HG03103 (cell line): ENCODE results near the gene EZH2.

Experiments
- ATAC-seq: cut with Tn5 transposase; IDR thresholded peaks from one replicate; pipeline ENCODE4 v1.9.1; 2021; ENCODE audit warnings: low read depth; ENCODE audit not compliant: unreplicated experiment

The EZH2 gene

DNA sequence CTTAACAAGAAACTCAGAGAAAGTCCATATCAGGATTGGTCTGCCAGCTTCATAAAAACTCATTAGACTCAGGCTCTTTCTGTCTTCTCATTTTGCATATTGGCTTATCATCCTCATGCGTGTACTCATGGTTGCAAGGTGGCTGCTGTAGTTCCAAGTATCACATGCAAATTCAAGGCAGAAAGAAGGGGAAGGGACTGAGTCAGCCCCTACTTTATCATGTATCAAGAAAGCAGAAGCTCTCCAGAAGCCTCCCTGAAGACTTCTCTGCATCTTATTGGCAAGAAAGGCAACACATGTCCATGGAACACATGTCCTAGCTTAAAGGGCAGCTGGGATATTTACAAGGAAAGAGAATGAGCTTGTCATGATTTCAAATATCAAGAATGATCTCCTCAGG is 19.4 kb upstream of the EZH2 start:
- ATAC-seq = no peak

- ATAC-seq = no peak
Observed at GRCh38 chr7:148901178-148901577, 17.1 kb upstream of the EZH2 start.

DNA sequence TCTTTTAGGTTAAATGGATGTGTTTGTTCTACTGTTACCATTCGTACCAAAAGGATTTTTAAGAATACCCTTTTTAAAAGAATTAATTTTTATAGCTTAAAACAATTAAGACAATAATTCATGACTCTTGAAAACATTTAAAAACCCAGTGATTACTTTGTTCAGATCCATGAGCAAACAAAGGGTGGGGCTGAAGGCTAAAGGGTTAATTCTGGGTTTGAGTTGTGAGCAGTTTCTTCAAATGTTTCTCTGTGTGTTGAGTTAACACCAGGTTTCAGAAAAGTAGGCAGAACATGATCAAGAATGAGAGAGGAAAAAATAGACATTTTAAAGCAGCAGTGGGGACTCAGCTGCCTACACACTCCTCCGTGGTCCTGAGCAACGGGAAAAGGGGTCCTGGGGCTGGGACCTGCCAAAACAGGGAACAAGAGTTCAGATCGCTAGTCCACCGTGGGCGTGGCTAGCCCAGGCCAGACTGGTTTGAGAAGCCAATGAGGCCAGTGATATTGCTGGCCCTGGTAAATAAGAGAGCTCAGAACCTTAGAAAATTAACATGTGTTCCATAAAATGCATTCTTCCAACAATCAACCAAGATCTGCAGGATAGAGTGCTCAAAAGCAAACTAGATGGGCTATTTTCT is 14.9 kb upstream of the EZH2 start:
- no peak for ATAC-seq

DNA sequence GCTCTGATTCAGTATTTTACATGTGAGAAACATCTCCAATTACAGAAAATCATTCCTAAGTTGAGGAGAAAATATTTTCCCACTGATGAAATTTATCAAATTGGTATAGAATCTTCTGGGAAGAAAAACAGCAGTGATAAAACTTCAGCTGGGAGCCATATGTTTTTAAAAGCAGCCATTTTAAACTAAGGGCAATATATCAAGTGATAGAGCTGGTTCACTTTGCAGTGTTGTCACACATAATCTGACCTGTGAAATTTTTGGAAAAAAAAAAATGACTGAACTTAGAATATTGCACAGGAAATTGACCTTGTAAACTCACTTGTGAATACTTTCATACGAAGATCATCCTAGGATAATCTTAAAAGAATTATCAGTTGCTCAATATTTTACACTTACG is 10.5 kb upstream of the EZH2 start:
- ATAC-seq = no peak

DNA sequence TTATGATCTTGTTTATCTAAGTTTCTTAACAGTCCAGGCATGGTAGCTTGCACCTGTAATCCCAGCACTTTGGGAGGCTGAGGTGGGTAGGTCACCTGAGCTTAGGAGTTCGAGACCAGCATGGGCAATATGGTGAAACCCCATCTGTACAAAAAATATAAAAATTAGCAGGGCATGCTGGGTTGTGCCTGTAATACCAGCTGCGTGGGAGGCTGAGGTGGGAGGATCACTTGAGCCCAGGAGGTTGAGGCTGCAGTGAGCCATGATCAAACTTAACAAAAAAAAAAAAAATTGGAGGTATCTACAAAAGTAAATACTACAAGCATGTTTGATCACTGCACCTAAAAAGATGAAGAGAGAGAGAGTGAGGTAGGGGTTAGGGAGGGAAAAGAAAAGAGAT is 9.0 kb upstream of the EZH2 start:
- ATAC-seq = no peak

DNA sequence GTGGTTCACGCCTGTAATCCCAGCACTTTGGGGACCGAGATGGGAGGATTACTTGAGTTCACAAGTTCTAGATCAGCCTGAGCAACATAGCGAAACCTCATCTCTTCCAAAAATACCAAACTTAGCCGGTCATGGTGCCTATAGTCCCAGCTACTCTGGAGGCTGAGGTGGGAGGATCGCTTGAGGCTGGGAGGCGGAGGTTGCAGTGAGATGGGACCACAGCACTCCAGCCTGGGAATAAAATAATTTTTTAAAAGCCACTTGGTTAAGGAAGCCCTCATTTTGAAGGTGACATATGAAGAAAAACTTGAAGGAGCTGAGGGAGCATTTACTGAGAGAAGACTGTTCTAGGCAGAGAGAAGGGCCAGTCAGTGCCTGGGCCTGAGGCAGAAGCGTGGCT is 4.2 kb upstream of the EZH2 start:
- ATAC-seq = no peak

GRCh38 chr7:148886844-148887243 is 2.8 kb upstream of the EZH2 start:
- ATAC-seq = no peak

DNA sequence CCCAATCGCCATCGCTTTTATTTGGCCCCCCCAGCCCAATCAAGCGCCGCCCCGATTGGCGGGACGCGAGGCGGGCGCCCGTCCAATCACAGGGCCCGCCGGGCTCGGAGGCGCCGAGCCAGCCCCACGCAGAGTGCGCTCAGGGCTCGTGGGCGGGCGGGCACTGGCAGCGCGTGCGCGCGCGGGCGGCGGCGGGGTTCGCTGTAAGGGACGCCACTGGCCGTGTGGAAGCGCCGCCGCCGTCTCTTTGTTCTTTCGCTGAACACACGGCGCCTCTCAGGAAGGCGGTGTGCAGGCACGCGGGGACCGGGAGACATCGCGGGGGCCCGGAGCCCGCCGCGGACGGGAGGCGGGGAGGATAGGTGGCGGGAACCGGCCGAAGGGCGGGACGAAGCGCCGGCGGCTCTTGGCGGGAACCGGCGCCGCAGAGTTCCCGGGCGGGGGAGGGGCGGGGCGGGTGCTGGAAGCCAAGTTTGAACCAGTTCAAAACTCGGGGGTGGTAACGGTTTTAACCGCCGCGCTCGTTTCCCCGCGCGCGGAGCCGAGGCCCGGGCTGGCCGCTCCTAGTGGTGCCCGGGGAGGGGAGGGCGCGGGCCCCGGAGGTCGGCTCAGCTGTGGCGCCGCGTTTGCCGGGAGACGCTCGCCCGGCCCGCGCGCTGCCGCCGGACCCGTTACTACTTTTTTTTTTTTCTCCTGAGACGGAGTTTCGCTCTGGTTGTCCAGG is 370 bp upstream of the EZH2 start:
- peak; percentile 85 for ATAC-seq

DNA sequence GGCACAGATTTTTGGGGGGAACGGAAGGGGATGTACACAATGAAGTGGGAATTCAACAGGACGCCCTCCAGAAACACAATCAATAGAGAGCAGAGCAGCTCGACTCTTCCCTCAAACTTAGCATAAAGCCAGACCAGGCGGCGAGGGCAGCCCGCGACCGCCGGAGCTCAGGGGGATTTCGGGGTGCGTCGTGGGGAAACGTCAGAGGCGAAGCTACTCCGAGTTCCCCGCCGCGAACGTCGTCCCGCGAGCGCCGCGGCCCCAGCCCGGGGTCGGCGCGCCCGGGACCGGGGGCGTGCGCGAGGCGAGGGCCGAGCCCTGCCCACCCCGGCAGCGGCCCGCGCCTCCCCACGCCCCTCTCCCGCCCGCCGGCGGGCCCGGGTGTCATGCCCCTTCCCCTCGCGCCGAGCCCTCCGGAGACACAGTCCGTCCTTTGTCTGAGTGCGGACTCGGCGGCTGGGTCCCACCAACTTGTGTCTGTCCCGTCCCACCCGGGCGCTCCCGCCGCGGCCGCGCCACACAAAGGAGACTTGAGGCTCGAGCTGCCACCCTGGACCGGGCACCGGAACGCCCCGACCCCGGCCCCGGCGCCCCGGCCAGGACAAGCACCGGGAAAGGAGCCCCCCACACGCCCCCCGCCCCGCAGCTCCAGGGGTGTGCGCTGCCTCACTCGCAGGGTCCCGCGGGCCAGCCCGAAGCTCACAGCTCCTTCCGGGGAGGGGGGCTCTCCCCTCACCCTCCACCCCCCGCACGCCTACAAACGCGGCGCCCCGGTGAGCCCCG is 634 bp downstream of the EZH2 start:
- ATAC-seq = peak; percentile 23

GRCh38 chr7:148882841-148883265 is 1.2 kb downstream of the EZH2 start:
- no peak for ATAC-seq

DNA sequence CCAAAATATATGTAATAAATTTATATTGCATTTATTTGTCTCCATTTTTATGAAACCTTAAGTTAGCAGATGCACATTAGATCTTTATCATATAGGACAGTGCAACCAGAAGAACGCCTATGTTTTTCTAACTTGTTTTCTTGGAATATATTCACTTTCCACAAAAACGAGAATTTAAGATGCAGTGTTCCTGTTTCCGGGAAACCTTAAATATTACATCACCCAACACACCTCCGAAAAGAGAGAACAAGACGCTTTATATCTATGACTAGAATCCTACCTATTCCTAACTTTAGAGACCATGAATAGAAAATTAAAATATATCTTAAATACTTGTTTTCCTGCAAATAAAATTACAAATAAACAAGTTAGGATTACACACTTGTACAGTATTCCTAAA is 1.9 kb downstream of the EZH2 start:
- no peak for ATAC-seq

DNA sequence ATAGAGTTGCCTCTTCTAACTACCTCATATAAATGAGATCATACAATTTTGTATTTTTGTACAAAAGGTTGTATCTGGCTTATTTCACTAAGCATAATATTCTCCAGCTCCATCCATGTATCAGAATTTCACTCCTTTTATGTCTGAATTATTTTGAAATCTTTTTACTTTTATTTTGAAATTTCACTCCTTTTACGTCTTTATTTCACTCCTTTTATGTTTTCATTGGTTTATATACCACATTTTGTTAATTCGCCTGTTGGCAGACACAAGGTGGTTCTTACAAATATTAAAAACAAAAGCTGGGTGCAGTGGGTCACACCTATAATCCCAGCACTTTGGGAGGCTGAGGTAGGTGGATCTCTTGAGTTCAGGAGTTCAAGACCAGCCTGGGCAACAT is 5.8 kb downstream of the EZH2 start:
- ATAC-seq = no peak

DNA sequence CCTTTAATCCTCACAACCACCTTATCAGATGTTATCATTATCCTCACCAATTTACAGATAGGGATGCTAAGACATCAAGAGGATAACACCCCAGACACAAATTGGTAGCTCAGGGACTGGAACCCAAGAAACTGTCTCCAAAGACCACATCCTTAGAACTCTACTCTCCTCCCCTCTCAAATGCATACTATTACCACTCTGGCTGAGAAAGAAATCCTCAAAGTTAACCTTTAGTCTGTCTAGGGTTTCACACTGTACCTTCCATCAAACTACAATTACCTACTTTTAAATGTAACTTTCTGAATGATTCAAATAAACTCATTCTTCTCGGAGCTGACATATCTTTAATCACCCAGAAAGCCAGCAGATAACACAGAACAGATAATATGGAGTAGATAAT is 6.6 kb downstream of the EZH2 start:
- no peak for ATAC-seq

DNA sequence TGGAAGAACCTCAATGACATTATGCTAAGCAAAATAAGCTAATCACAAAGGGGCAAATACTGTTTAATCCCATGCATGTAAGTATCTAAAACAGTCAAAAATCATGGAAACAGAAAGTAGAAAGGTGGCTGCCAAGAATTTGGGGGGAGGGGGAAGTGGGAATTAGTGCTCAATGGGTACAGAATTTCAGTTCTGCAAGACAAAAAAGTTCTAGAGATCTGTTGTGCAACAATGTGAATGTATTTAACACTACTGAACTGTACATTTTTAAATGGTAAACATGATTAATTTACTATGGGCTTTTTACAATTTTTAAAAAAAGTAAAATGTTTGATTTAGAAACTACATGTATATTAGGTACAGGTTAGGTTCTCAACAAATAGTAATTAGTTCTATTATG is 11.9 kb downstream of the EZH2 start:
- ATAC-seq = no peak

GRCh38 chr7:148871551-148871950 is 12.5 kb downstream of the EZH2 start:
- ATAC-seq = no peak

DNA sequence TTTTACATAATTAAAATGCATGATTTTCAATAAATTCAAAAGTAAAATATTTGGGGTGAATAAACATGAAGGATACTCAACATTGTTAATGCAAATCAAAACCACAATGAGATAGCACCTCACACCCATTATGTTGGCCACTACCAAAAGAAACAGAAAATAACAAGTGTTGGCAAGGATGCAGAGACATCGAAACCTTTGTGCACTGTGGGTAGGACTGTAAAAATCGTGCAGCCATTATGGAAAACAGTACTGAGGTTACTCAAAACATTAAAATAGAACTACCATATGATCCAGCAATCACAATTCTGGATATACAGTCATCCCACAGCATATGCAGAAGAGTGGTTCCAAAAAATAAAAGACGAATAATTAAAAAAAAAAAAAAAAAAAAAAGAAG is 13.1 kb downstream of the EZH2 start:
- ATAC-seq = no peak

DNA sequence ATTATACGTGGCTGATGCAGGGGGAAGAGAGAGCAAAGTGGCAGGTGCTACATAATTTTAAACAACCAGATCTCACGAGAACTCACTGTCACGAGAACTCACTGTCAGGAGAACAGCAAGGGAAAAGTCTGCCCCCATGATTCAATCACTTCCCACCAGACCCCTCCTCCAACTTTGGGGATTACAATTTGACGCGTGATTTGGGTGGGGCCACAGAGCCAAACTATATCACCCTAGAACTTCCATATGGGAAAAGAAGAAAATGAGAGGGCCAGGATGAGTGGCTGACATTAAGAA is 15.8 kb downstream of the EZH2 start:
- ATAC-seq = no peak

DNA sequence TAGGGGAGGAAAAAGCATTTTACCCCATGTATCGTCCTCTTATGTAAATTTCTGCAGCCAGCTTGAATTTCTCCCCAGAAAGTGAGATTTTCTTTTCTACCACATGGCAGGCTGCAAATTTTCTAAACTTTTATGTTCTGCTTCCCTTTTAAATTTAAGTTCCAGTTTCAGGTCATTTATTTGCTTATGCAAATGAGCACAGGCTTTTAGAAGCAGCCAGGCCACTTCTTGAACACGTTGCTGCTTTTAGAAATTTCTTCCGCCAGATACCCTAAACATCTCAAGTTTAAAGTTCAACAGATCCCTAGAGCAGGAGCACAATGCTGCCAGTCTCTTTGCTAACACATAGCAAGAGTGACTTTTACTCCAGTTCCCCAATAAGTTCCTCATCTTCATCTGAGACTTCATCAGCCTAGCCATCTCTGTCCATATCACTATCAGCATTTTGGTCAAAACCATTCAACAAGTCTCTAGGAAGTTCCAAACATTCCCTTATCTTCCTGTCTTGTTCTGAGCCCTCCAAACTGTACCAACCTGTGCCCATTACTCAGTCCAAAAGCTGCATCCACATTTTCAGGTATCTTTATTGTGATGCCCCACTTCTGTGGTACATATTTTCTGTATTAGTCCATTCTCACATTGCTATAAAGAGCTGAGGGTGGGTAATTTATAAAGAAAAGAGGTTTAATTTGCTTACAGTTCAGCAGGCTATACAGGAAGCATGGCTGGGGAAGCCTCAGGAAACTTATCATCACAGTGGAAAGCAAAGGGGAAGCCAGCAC is 16.3 kb downstream of the EZH2 start:
- no peak for ATAC-seq

GRCh38 chr7:148866362-148866761 is 17.7 kb downstream of the EZH2 start:
- ATAC-seq = no peak

- ATAC-seq = no peak
Observed at GRCh38 chr7:148865283-148865682, 18.8 kb downstream of the EZH2 start.

GRCh38 chr7:148863324-148863723 is 20.8 kb downstream of the EZH2 start:
- no peak for ATAC-seq
